ENCODE results near the gene RBBP5.

GRCh38 chr1:205064741-205065316, 56.9 kb downstream of the RBBP5 start:
- TF ChIP-seq EZH2 (IDR thresholded peaks at IDR 0.05) = no peak
- TF ChIP-seq, protein P1, sequence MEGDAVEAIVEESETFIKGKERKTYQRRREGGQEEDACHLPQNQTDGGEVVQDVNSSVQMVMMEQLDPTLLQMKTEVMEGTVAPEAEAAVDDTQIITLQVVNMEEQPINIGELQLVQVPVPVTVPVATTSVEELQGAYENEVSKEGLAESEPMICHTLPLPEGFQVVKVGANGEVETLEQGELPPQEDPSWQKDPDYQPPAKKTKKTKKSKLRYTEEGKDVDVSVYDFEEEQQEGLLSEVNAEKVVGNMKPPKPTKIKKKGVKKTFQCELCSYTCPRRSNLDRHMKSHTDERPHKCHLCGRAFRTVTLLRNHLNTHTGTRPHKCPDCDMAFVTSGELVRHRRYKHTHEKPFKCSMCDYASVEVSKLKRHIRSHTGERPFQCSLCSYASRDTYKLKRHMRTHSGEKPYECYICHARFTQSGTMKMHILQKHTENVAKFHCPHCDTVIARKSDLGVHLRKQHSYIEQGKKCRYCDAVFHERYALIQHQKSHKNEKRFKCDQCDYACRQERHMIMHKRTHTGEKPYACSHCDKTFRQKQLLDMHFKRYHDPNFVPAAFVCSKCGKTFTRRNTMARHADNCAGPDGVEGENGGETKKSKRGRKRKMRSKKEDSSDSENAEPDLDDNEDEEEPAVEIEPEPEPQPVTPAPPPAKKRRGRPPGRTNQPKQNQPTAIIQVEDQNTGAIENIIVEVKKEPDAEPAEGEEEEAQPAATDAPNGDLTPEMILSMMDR (IDR thresholded peaks at IDR 0.05 in 2 of 3, conservative IDR thresholded peaks at IDR 0.05 in 1 of 3; ENCODE audit: borderline replicate concordance in 1 of 3, insufficient read depth in 1 of 3, low read depth in 2 of 3, low read length in 2 of 3) = no peak
- TF ChIP-seq POLR2A (IDR thresholded peaks at IDR 0.05; ENCODE audit: borderline replicate concordance, extremely low read depth, insufficient read depth, insufficient read length) = no peak
- TF ChIP-seq, protein P2, sequence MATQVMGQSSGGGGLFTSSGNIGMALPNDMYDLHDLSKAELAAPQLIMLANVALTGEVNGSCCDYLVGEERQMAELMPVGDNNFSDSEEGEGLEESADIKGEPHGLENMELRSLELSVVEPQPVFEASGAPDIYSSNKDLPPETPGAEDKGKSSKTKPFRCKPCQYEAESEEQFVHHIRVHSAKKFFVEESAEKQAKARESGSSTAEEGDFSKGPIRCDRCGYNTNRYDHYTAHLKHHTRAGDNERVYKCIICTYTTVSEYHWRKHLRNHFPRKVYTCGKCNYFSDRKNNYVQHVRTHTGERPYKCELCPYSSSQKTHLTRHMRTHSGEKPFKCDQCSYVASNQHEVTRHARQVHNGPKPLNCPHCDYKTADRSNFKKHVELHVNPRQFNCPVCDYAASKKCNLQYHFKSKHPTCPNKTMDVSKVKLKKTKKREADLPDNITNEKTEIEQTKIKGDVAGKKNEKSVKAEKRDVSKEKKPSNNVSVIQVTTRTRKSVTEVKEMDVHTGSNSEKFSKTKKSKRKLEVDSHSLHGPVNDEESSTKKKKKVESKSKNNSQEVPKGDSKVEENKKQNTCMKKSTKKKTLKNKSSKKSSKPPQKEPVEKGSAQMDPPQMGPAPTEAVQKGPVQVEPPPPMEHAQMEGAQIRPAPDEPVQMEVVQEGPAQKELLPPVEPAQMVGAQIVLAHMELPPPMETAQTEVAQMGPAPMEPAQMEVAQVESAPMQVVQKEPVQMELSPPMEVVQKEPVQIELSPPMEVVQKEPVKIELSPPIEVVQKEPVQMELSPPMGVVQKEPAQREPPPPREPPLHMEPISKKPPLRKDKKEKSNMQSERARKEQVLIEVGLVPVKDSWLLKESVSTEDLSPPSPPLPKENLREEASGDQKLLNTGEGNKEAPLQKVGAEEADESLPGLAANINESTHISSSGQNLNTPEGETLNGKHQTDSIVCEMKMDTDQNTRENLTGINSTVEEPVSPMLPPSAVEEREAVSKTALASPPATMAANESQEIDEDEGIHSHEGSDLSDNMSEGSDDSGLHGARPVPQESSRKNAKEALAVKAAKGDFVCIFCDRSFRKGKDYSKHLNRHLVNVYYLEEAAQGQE (IDR thresholded peaks at IDR 0.05; ENCODE audit: low read depth) = no peak

All from HCT116 (cell line).